HepG2 (cell line): Measurements from ENCODE around the gene AGPAT3. TPM values are rescaled to one million over a fixed set of nuclear protein-coding genes. Genes with fewer than 3 reads are reported as not detected.

ENCODE experiments used
- ATAC-seq: fragments of 200-7000 bp; cut with Tn5 transposase; 3 replicates; pipeline ENCODE4 v1.9.1; 2020; ENCODE audit warnings: mild to moderate bottlenecking, moderate library complexity
- BruUV-seq: library from RNA; stranded (reverse); fragments of 400-500 nt; replicated peaks from 2 replicates; lab custom pipeline; 2021; lab: Mats Ljungman, UMichigan
- CTCF ChIA-PET: fragments of 300-600 bp; formaldehyde crosslinking; extraction: SDS; loops from one replicate; lab custom pipeline; 2021; ENCODE audit warnings: low total read pairs, inconsistent platforms, low intra/inter-chr PET ratio; lab: Yijun Ruan, JAX
- POLR2A ChIA-PET: fragments of 350-600 bp; sonication (Branson Sonifier 250); formaldehyde crosslinking; loops from one replicate; lab custom pipeline; 2020; ENCODE audit warnings: antibody characterized with exemption, inconsistent platforms; lab: Yijun Ruan, JAX
- DNase-seq: peaks from one replicate; pipeline ENCODE4 v3.0.0-alpha.2; 2015; ENCODE audit warnings: low spot score
- FAIRE-seq: peaks from 3 replicates; lab custom pipeline; 2011; peaks lifted over from hg19 to GRCh38; lab: Jason Lieb, UNC
- H2AFZ ChIP-seq: one replicate; pipeline ENCODE4 v1.6.1; 2011; ENCODE audit warnings: low read length, inconsistent platforms
- H3K27ac ChIP-seq: fragments of 300-600 bp; 3 replicates; pipeline ENCODE4 v1.8.0; 2011; ENCODE audit warnings: mixed run types, mild to moderate bottlenecking, mixed read lengths, low read length, inconsistent platforms; ENCODE audit not compliant: insufficient read depth; ENCODE audit errors: extremely low read length
- H3K27me3 ChIP-seq, 2 experiments: fragments of 200-600 bp in 1 of 2; 2 replicates in 1 of 2; 3 replicates in 1 of 2; pipeline versions ENCODE4 v1.6.0 to v1.8.0; 2011; ENCODE audit warnings: low read length in 2 of 2, mild to moderate bottlenecking in 2 of 2, moderate library complexity in 2 of 2, inconsistent platforms in 1 of 2; ENCODE audit not compliant: insufficient read depth in 2 of 2, control insufficient read depth in 1 of 2
- H3K36me3 ChIP-seq, 2 experiments: fragments of 200-600 bp in 1 of 2; replicated peaks in 1 of 2; 2 replicates in 1 of 2; 3 replicates in 1 of 2; pipeline versions ENCODE4 v1.5.1 to v1.8.0; 2011; ENCODE audit warnings: low read length in 2 of 2, inconsistent platforms in 1 of 2; ENCODE audit not compliant: insufficient read depth in 2 of 2, control insufficient read depth in 1 of 2
- H3K4me1 ChIP-seq: 2 replicates; pipeline ENCODE4 v1.5.1; 2012; ENCODE audit warnings: low read length, inconsistent platforms; ENCODE audit not compliant: insufficient read depth
- H3K4me2 ChIP-seq: 2 replicates; pipeline ENCODE4 v1.6.0; 2011; ENCODE audit warnings: low read depth, low read length, inconsistent platforms
- H3K4me3 ChIP-seq, 3 experiments: fragments of 200-600 bp in 1 of 3; sonication (generic), shearing (Covaris generic) in 1 of 3; replicated peaks in 1 of 3; 2 replicates each; pipeline ENCODE4 v1.5.1; 2011 to 2016; ENCODE audit warnings: low read length in 3 of 3, inconsistent platforms in 2 of 3, low read depth in 2 of 3, mild to moderate bottlenecking in 2 of 3, control low read depth in 1 of 3, mixed read lengths in 1 of 3; ENCODE audit not compliant: insufficient read depth in 1 of 3
- H3K79me2 ChIP-seq: one replicate; pipeline ENCODE4 v1.6.1; 2011; ENCODE audit warnings: low read length, inconsistent platforms; ENCODE audit not compliant: insufficient read depth
- H3K9ac ChIP-seq: 2 replicates; pipeline ENCODE4 v1.6.0; 2011; ENCODE audit warnings: mild to moderate bottlenecking, low read depth, low read length, inconsistent platforms; ENCODE audit not compliant: insufficient read depth
- H3K9me3 ChIP-seq: 2 replicates; pipeline ENCODE4 v1.5.1; 2012; ENCODE audit warnings: mild to moderate bottlenecking, low read length
- H4K20me1 ChIP-seq: 2 replicates; pipeline ENCODE4 v1.6.0; 2011; ENCODE audit warnings: inconsistent platforms, mild to moderate bottlenecking, low read length, moderate library complexity; ENCODE audit not compliant: insufficient read depth
- GPN1 ChIP-seq: sonication (generic); formaldehyde crosslinking; IDR thresholded peaks from 2 replicates; pipeline ENCODE4 v1.5.1; 2020; ENCODE audit warnings: missing genetic modification reagents, borderline replicate concordance
- ZBTB33 ChIP-seq: sonication (generic); formaldehyde crosslinking; IDR thresholded peaks from 2 replicates; pipeline ENCODE4 v1.4.0; 2020; ENCODE audit warnings: missing genetic modification reagents
- ZBTB38 ChIP-seq: sonication (generic); formaldehyde crosslinking; IDR thresholded peaks from 2 replicates; pipeline ENCODE4 v1.5.1; 2020; ENCODE audit warnings: mild to moderate bottlenecking, missing genetic modification reagents
- ZFY ChIP-seq: sonication (generic); formaldehyde crosslinking; IDR thresholded peaks from 2 replicates; pipeline ENCODE4 v1.4.0; 2020; ENCODE audit warnings: missing genetic modification reagents
- WGBS: methylation state at CpG from one replicate; pipeline ENCODE4 v1.1.6; 2017; ENCODE audit warnings: low lambda C conversion rate; 5-methylcytosine and 5-hydroxymethylcytosine counted together
- in situ Hi-C: cut with HindIII; loops from 2 replicates; pipeline ENCODE4 v1.10.0; 2017; ENCODE audit warnings: low pct_unique_long_range_greater_than_20kb; ENCODE audit not compliant: extremely low pct_ligation_motif_present
- intact Hi-C: fragments of 100-400 bp; cut with micrococcal nuclease; formaldehyde crosslinking; loops from one replicate; pipeline ENCODE4 v1.10.0; 2022; ENCODE audit not compliant: unreplicated experiment
- polyA plus RNA-seq, 8 experiments: library from polyadenylated mRNA; depleted of rRNA in 3 of 8; stranded (reverse) in 7 of 8; unstranded in 1 of 8; fragments of >200 nt; fragmentation: Illumina TruSeq in 4 of 8; extraction: Trizol in 4 of 8; gene quantifications; 2 replicates each; pipeline versions ENCODE4 v1.2.1 to v1.2.3, GENCODE V29; 2011 to 2016; ENCODE audit warnings: low read depth in 4 of 8, missing spikeins in 1 of 8, mixed read lengths in 1 of 8; ENCODE audit not compliant: insufficient read depth in 1 of 8
- total RNA-seq, 5 experiments: library from RNA; depleted of rRNA; stranded (reverse); fragments of >200 nt; fragmentation: Illumina TruSeq; extraction: Trizol; gene quantifications; 2 replicates each; pipeline ENCODE4 v1.2.3, GENCODE V29; 2016; ENCODE audit warnings: low read depth in 1 of 5
- TF ChIP-seq, protein P1 (sequence below): sonication (generic); formaldehyde crosslinking; IDR thresholded peaks from 2 replicates; pipeline ENCODE4 v1.8.0; 2022; ENCODE audit warnings: missing genetic modification reagents, mild to moderate bottlenecking, borderline replicate concordance

Gene AGPAT3
- total and polyA plus RNA-seq, 2 of the 13 experiments (the other 11 are each of a cell fraction or from before 2014, with no cell fraction given), result 32.2 to 54.4 TPM

DNA sequence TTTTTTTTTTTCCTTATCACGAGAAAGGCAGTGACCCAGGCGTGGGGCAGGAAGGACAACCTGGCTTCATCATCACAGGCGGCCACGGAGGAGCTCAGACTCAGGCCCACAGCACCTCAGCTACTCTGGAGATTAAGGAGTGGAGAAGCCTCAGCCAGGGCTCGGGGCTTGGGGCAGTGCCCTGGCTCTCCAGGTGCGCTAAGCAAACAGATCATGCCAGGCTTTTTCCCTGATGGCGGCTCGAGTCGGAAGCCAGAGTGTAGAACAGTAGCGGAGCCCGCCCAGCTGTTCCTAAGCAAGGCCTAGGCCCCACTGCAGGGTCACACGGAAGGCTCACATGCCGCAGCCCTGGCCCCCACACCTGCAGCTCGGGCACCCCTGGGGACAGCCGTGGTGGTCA is 70.7 kb downstream of the AGPAT3 start:
- 89% methylated on average over 4 of the region's 15 CpGs for WGBS
- ATAC-seq, result no peak

DNA sequence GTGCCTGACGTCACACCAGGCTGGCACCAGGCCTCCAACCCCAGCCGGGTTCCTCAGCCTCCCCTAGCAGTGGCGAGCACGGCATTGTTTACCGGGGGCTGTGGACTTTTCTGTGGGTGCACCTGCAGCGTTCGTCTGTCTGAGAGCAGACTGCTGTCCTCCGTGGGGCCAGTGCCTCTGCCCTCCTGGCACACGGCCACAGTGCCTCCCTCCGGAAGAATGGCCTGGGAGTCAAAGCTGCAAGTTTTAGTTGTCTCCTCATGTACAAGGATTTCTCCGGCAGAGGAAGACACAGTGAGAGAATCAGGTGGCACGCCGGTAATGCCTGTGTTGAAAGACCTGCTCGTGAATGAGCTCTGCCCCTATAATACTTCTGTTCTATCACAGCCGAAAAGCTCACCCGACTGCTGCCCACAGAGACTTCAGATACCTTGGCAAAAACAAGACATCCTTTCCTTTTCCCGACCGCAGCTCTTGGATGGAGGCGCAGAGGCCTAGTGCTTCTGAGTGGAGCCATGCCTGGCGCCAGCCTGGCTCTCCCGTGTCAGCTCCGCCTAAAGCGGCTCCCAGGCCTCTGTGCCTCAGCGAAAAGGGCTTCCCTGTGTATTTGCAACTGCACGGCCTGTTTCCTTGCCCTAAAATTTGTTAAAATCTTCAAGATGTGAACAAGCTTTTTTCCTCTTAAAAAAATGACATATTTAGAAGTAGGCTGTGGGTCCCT is 71.4 kb downstream of the AGPAT3 start:
- WGBS, result 85% methylated on average over 22 of the region's 25 CpGs
- in situ Hi-C loops, result loop anchor here (5.0 kb wide), 1 partner anchor 124 kb away; no protein-coding TSS in a partner anchor
- TF ChIP-seq ZBTB33 (CRISPR knock-in tag) (peak; percentile 82), ZBTB38 (peak; percentile 49; the same call in 1 of the 2 replicates), GPN1 (CRISPR knock-in tag) (no peak)
- Histone ChIP-seq H3K79me2 (peaks cover 15% of the 10 kb centered on the region), H3K27ac (no peak overlapping the region), H3K27me3 (no peaks in the 10 kb centered on the region), H2AFZ (no peak overlapping the region), H3K4me1 (peaks cover 51% of the 10 kb centered on the region), H3K9ac (no peak overlapping the region), H3K36me3 (peaks cover 0 to 10% of the 10 kb centered on the region in 2 experiments; a peak in 3 of 5 replicates), H3K9me3 (no peaks in the 10 kb centered on the region), H3K4me3 (no peak overlapping the region), H3K4me2 (no peak overlapping the region), H4K20me1 (peaks cover 17% of the 10 kb centered on the region; the same call in 1 of the 2 replicates)
- ChIA-PET CTCF (no interaction called here), POLR2A (interaction anchor here (0.5 to 0.8 kb wide), 2 partner anchors 15 to 41 kb away, joined by 3 to 4 read pairs; no protein-coding TSS in a partner anchor)
- no TSS peak for BruUV-seq
- ATAC-seq, result no peak
- no peak for DNase-seq
- no peak for FAIRE-seq
- intact Hi-C loops, result no loop called here

More for the DNA sequence above, 70.7 kb downstream of the AGPAT3 start:
- peaks cover 0 to 10% of the 10 kb centered on the region in 2 experiments; a peak in 3 of 5 replicates for H3K36me3 ChIP-seq
- peaks cover 14% of the 10 kb centered on the region; the same call in 1 of the 2 replicates for H4K20me1 ChIP-seq
- ChIA-PET CTCF (no interaction called here), POLR2A (interaction anchor here (0.8 kb wide), 1 partner anchor 14 kb away, joined by 3 read pairs; no protein-coding TSS in a partner anchor)
- BruUV-seq, result no TSS peak
- no peaks in the 10 kb centered on the region for H3K9me3 ChIP-seq
- in situ Hi-C loops (loop anchor here (5.0 kb wide), 1 partner anchor 123 kb away; no protein-coding TSS in a partner anchor), intact Hi-C loops (no loop called here)
- no peaks in the 10 kb centered on the region for H3K27me3 ChIP-seq
- H3K4me2 ChIP-seq, result no peak overlapping the region
- DNase-seq, result no peak
- TF ChIP-seq ZFY (CRISPR knock-in tag), result 0 out of 2 replicates have a peak, but pooled peaks have one; percentile 17
- TF ChIP-seq, protein P1, sequence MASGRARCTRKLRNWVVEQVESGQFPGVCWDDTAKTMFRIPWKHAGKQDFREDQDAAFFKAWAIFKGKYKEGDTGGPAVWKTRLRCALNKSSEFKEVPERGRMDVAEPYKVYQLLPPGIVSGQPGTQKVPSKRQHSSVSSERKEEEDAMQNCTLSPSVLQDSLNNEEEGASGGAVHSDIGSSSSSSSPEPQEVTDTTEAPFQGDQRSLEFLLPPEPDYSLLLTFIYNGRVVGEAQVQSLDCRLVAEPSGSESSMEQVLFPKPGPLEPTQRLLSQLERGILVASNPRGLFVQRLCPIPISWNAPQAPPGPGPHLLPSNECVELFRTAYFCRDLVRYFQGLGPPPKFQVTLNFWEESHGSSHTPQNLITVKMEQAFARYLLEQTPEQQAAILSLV (CRISPR knock-in tag), result no peak
- no peak overlapping the region for H3K9ac ChIP-seq
- peaks cover 44% of the 10 kb centered on the region for H3K4me1 ChIP-seq
- no peak overlapping the region for H3K4me3 ChIP-seq
- H2AFZ ChIP-seq, result no peak overlapping the region
- peaks cover 15% of the 10 kb centered on the region for H3K79me2 ChIP-seq
- no peak overlapping the region for H3K27ac ChIP-seq
- FAIRE-seq, result no peak
